ENCODE measurements around the gene GAS2L2. TPM values are rescaled to one million over a fixed set of nuclear protein-coding genes. Genes with fewer than 3 reads are reported as not detected.

The GAS2L2 gene
- total and polyA plus RNA-seq, 4 donors = 1.6 to 11.5 (median 3.9) TPM

DNA sequence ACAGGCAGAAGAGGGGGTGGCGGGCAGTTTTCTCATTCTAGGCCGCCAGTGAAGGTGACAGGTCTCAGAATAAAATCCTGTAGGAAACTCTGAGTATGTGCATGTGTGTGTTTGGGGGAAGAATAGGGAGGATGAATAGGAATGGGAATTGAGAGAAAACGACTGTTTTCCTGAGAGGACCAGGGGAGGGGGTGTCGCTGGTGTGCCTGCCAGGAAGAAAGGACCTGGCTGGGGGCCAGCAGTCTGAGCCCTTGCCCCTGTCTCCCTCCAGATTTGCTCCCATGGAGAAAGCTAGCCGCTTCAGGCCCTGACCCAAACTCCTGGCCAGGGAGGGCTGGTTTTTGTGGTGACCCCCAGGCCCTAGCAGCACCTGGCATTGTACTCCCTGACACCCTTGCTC is 22.0 kb upstream of the GAS2L2 start:
- H3K4me3 ChIP-seq = no peak overlapping the region
- peak overlapping the region in 1 of 2 donors; percentile 78 for H3K27ac ChIP-seq (ENCODE audit: low read depth in 1 of 2, low read length in 1 of 2)
- ATAC-seq (ENCODE audit: insufficient read depth, low FRiP score) = no peak
- no peaks in the 10 kb centered on the region for H3K9me3 ChIP-seq (ENCODE audit: control insufficient read depth in 4 of 4, insufficient read depth in 3 of 4, low read length in 3 of 4)
- peak overlapping the region in 1 of 2 donors; percentile 16 for H3K9ac ChIP-seq (ENCODE audit: insufficient read depth in 1 of 2, low read length in 2 of 2)
- peaks cover 0 to 32% (median 20%) of the 10 kb centered on the region in 5 donors for H3K4me1 ChIP-seq (ENCODE audit: control insufficient read depth in 5 of 5, insufficient read depth in 5 of 5, low read length in 5 of 5)
- H3K27me3 ChIP-seq (ENCODE audit: control insufficient read depth in 3 of 3, insufficient read depth in 3 of 3, low read length in 2 of 3) = peaks cover 0 to 2% (median 0%) of the 10 kb centered on the region in 3 donors
- 59 to 77% methylated on average over 5 of the region's 5 CpGs for WGBS, 2 donors
- TF ChIP-seq, protein P1, sequence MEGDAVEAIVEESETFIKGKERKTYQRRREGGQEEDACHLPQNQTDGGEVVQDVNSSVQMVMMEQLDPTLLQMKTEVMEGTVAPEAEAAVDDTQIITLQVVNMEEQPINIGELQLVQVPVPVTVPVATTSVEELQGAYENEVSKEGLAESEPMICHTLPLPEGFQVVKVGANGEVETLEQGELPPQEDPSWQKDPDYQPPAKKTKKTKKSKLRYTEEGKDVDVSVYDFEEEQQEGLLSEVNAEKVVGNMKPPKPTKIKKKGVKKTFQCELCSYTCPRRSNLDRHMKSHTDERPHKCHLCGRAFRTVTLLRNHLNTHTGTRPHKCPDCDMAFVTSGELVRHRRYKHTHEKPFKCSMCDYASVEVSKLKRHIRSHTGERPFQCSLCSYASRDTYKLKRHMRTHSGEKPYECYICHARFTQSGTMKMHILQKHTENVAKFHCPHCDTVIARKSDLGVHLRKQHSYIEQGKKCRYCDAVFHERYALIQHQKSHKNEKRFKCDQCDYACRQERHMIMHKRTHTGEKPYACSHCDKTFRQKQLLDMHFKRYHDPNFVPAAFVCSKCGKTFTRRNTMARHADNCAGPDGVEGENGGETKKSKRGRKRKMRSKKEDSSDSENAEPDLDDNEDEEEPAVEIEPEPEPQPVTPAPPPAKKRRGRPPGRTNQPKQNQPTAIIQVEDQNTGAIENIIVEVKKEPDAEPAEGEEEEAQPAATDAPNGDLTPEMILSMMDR (IDR thresholded peaks at IDR 0.05; ENCODE audit: control extremely low read depth, extremely low read depth) = no peak
- peaks cover 0 to 2% (median 0%) of the 10 kb centered on the region in 4 donors for H3K36me3 ChIP-seq (ENCODE audit: control insufficient read depth in 4 of 4, insufficient read depth in 4 of 4, low read length in 4 of 4)
- DNase-seq = peak in 2 of 3 donors; percentile 34 to 35

DNA sequence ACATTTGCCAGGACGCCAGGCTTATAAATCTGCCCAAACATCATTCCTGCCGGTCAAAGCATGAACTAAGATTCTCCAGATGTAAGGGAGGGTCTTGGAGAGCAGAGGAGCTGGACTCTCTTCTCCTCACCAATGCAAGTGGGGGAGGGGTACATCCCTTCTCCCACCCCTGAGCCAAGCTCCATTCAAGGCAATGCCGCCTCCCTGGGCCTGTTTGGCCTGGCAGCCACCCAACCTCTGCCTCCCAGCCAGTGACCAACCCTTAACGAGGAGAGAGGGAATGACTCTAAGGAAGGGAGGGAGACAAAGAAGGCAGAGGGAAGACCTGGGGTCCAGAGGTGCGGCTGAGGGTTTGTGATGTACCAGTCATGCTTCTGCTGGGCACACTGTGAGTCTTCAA is 21.5 kb upstream of the GAS2L2 start:
- no peaks in the 10 kb centered on the region for H3K9me3 ChIP-seq (ENCODE audit: control insufficient read depth in 4 of 4, insufficient read depth in 3 of 4, low read length in 3 of 4)
- H3K27ac ChIP-seq (ENCODE audit: low read depth in 1 of 2, low read length in 1 of 2) = peak overlapping the region in 1 of 2 donors; percentile 78
- TF ChIP-seq, protein P1 (IDR thresholded peaks at IDR 0.05; ENCODE audit: control extremely low read depth, extremely low read depth) = no peak
- peaks cover 0 to 2% (median 0%) of the 10 kb centered on the region in 4 donors for H3K36me3 ChIP-seq (ENCODE audit: control insufficient read depth in 4 of 4, insufficient read depth in 4 of 4, low read length in 4 of 4)
- H3K4me3 ChIP-seq = no peak overlapping the region
- peaks cover 0 to 2% (median 0%) of the 10 kb centered on the region in 3 donors for H3K27me3 ChIP-seq (ENCODE audit: control insufficient read depth in 3 of 3, insufficient read depth in 3 of 3, low read length in 2 of 3)
- H3K4me1 ChIP-seq (ENCODE audit: control insufficient read depth in 5 of 5, insufficient read depth in 5 of 5, low read length in 5 of 5) = peaks cover 0 to 32% (median 20%) of the 10 kb centered on the region in 5 donors
- ATAC-seq (ENCODE audit: insufficient read depth, low FRiP score) = no peak
- DNase-seq = peak; percentile 79 to 86 (median 82)
- WGBS, 2 donors = 53 to 71% methylated on average over 5 of the region's 5 CpGs
- peak overlapping the region in 1 of 2 donors; percentile 16 for H3K9ac ChIP-seq (ENCODE audit: insufficient read depth in 1 of 2, low read length in 2 of 2)

DNA sequence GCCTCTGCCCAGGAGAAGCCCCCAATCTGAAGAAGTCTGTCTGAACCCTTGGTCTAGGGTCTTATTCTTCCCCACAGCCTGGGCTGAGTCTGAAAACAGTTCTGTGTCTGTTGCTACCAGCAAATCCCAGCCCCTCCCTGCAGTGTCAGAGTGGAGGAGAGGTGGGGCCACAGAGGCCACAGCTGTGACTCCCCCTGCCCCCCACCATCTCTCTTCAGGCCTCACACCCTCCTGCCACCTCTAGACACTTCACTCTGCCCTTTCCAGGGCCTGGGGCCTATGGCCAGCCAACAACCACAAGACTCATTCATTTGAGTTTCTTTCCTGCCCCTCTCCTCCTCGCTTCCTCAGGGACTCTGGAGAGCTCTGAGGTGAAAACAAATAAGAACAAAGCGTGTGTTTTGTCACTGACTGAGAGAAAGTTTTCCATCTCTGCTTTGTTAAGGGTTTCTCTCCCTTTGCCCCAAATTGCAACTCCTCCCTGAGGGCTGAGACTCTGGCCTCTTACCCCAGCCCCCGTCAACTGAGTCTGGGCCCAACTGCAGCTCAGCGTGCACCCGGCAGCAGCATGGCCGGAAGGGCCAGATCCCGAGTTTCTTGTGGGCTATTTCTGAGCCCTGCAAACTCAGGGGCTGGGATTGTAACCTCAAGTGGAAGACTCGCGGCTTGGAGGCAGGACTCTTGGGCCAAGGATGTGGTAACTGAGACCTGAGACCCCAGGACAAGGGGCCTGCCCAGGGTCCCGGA is 20.8 kb upstream of the GAS2L2 start:
- Histone ChIP-seq H3K9ac (ENCODE audit: insufficient read depth in 1 of 2, low read length in 2 of 2) (no peak overlapping the region), H3K27ac (ENCODE audit: low read depth in 1 of 2, low read length in 1 of 2) (peak overlapping the region in 1 of 2 donors; percentile 78), H3K27me3 (ENCODE audit: control insufficient read depth in 3 of 3, insufficient read depth in 3 of 3, low read length in 2 of 3) (no peaks in the 10 kb centered on the region), H3K9me3 (ENCODE audit: control insufficient read depth in 4 of 4, insufficient read depth in 3 of 4, low read length in 3 of 4) (no peaks in the 10 kb centered on the region), H3K4me1 (ENCODE audit: control insufficient read depth in 5 of 5, insufficient read depth in 5 of 5, low read length in 5 of 5) (peaks cover 0 to 32% (median 16%) of the 10 kb centered on the region in 5 donors), H3K36me3 (ENCODE audit: control insufficient read depth in 4 of 4, insufficient read depth in 4 of 4, low read length in 4 of 4) (peaks cover 0 to 2% (median 0%) of the 10 kb centered on the region in 4 donors), H3K4me3 (no peak overlapping the region)
- DNase-seq (peak in 1 of 3 donors; percentile 17), ATAC-seq (ENCODE audit: insufficient read depth, low FRiP score) (peak; percentile 56)
- WGBS, 2 donors = 54 to 82% methylated on average over 10 of the region's 10 CpGs
- TF ChIP-seq, protein P1 (IDR thresholded peaks at IDR 0.05; ENCODE audit: control extremely low read depth, extremely low read depth) = no peak

All from lung (tissue), 12 donors.